Measurements from ENCODE around the gene TOR1AIP2.

DNA sequence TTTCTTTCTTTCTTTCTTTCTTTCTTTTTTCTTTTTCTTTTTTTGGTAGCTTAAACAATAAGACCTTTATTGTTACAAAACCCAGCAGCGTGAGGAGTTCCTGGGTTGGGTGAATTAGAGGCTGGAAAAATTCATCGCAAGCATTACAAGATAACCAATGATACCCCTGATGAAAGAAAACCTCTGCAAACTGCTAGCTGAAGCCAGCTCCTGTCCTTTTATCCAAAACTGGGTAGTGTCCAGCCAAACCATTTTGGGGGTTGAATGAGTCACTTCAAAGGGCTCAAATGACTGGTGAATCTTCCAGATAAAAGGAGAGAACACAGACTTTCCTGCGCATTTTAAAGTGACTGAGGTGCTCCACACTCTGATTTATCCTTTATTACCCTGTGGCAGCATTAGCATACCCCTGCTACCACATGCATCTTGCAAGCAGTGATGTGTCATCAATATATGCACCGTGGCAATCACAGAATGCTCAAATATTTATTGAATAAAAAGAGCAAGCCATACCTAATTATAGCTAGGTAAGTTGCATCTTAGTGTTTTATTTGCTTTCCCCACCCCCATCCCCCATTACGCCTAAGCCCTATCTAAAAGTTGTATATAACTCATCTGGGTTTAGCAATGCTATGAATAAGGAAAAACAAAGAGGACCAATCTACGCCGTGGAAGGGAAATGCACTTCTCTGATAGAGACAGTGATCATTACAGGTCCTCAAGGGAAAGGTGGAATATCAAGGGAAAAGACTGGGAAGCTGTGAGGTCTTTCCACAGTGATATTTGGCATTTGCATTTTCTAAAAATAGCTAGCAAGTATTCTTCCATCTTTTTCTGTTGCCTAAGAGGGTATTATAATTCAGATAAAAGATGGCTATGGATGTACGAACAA is 44.6 kb upstream of the TOR1AIP2 start:
- TF ChIP-seq SMC3 (IDR thresholded peaks at IDR 0.05; ENCODE audit: low read depth, low read length) (no peak), POLR2AphosphoS5 (IDR thresholded peaks at IDR 0.05; ENCODE audit: low read depth, low read length) (no peak), RAD21 (IDR thresholded peaks at IDR 0.05; ENCODE audit: low read length) (no peak), YY1 (IDR thresholded peaks at IDR 0.05; ENCODE audit: low read depth) (no peak), EZH2phosphoT487 (IDR thresholded peaks at IDR 0.05; ENCODE audit: borderline replicate concordance, low read depth) (no peak), RXRA (IDR thresholded peaks at IDR 0.05; ENCODE audit: borderline replicate concordance, low read depth) (no peak), USF1 (IDR thresholded peaks at IDR 0.05; ENCODE audit: borderline replicate concordance, low read depth) (no peak), MAX (IDR thresholded peaks at IDR 0.05; ENCODE audit: low read depth) (no peak), TAF1 (IDR thresholded peaks at IDR 0.05; ENCODE audit: borderline replicate concordance, low read depth, low read length) (no peak), FOSL2 (IDR thresholded peaks at IDR 0.05; ENCODE audit: borderline replicate concordance, low read depth) (no peak), EP300 (IDR thresholded peaks at IDR 0.05; ENCODE audit: borderline replicate concordance in 1 of 2, low read depth in 1 of 2, low read length in 1 of 2) (no peak)
- TF ChIP-seq, protein P1, sequence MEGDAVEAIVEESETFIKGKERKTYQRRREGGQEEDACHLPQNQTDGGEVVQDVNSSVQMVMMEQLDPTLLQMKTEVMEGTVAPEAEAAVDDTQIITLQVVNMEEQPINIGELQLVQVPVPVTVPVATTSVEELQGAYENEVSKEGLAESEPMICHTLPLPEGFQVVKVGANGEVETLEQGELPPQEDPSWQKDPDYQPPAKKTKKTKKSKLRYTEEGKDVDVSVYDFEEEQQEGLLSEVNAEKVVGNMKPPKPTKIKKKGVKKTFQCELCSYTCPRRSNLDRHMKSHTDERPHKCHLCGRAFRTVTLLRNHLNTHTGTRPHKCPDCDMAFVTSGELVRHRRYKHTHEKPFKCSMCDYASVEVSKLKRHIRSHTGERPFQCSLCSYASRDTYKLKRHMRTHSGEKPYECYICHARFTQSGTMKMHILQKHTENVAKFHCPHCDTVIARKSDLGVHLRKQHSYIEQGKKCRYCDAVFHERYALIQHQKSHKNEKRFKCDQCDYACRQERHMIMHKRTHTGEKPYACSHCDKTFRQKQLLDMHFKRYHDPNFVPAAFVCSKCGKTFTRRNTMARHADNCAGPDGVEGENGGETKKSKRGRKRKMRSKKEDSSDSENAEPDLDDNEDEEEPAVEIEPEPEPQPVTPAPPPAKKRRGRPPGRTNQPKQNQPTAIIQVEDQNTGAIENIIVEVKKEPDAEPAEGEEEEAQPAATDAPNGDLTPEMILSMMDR (IDR thresholded peaks at IDR 0.05) = no peak

All from SK-N-SH (cell line).